GM23338 (cell line): Measurements from ENCODE around the gene C5orf24. TPM values are rescaled to one million over a fixed set of nuclear protein-coding genes. Genes with fewer than 3 reads are reported as not detected.

Experiments
- ATAC-seq: fragments of 200-7000 bp; cut with Tn5 transposase; 3 replicates; pipeline ENCODE4 v1.9.1; 2020
- DNase-seq: peaks from one replicate; pipeline ENCODE4 v3.0.0-alpha.2; 2015; ENCODE audit warnings: low spot score
- H2AFZ ChIP-seq: fragments of 200-600 bp; sonication (generic); 2 replicates; pipeline ENCODE4 v1.8.0; 2016; ENCODE audit warnings: antibody characterized with exemption, mild to moderate bottlenecking, moderate library complexity
- H3F3A ChIP-seq: fragments of 200-600 bp; sonication (generic); replicated peaks from 2 replicates; pipeline ENCODE4 v1.8.0; 2017; ENCODE audit warnings: antibody characterized with exemption, mixed run types, low read depth
- H3K27ac ChIP-seq: fragments of 200-600 bp; sonication (generic); 2 replicates; pipeline ENCODE4 v1.6.1; 2016; ENCODE audit warnings: low read depth
- H3K27me3 ChIP-seq: fragments of 200-600 bp; sonication (generic); 2 replicates; pipeline ENCODE4 v1.8.0; 2016; ENCODE audit warnings: mild to moderate bottlenecking, mixed run types, moderate library complexity; ENCODE audit not compliant: insufficient read depth
- H3K36me3 ChIP-seq: fragments of 200-600 bp; sonication (generic); 2 replicates; pipeline ENCODE4 v1.8.0; 2016; ENCODE audit warnings: mild to moderate bottlenecking; ENCODE audit not compliant: insufficient read depth
- H3K4me1 ChIP-seq: fragments of 200-600 bp; sonication (generic); 2 replicates; pipeline ENCODE4 v1.8.0; 2016; ENCODE audit warnings: mild to moderate bottlenecking, moderate library complexity; ENCODE audit not compliant: insufficient read depth
- H3K4me2 ChIP-seq: fragments of 200-600 bp; sonication (generic); 2 replicates; pipeline ENCODE4 v1.7.1; 2017; ENCODE audit warnings: mixed run types
- H3K4me3 ChIP-seq: fragments of 200-600 bp; sonication (generic); 2 replicates; pipeline ENCODE4 v1.6.1; 2016; ENCODE audit warnings: mixed run types
- H3K79me2 ChIP-seq: fragments of 200-600 bp; sonication (generic); replicated peaks from 2 replicates; pipeline ENCODE4 v1.8.0; 2017; ENCODE audit warnings: mild to moderate bottlenecking; ENCODE audit not compliant: insufficient read depth
- H3K9me2 ChIP-seq: fragments of 200-600 bp; sonication (generic); 2 replicates; pipeline ENCODE4 v1.8.0; 2017; ENCODE audit not compliant: insufficient read depth
- H4K20me1 ChIP-seq: fragments of 200-600 bp; sonication (generic); replicated peaks from 2 replicates; pipeline ENCODE4 v1.8.0; 2017; ENCODE audit warnings: mild to moderate bottlenecking; ENCODE audit not compliant: insufficient read depth
- H3K27ac Mint-ChIP-seq: 2 replicates; pipeline ENCODE4 v1.8.0; 2020; ENCODE audit warnings: inconsistent platforms, mild to moderate bottlenecking, moderate library complexity, mixed read lengths
- H3K27me3 Mint-ChIP-seq: 3 replicates; pipeline ENCODE4 v1.8.0; 2022; ENCODE audit warnings: low read depth, mild to moderate bottlenecking, moderate library complexity, mixed read lengths, inconsistent platforms; ENCODE audit not compliant: insufficient read depth, poor library complexity
- H3K36me3 Mint-ChIP-seq: 3 replicates; pipeline ENCODE4 v1.8.0; 2021; ENCODE audit warnings: low read depth, mild to moderate bottlenecking, inconsistent platforms, moderate library complexity, mixed read lengths
- H3K4me1 Mint-ChIP-seq: 3 replicates; pipeline ENCODE4 v1.8.0; 2020; ENCODE audit warnings: mild to moderate bottlenecking, inconsistent platforms, mixed read lengths
- H3K4me3 Mint-ChIP-seq: 3 replicates; pipeline ENCODE4 v1.8.0; 2021; ENCODE audit warnings: moderate library complexity, mild to moderate bottlenecking, inconsistent platforms, mixed read lengths
- H3K9me3 Mint-ChIP-seq: 3 replicates; pipeline ENCODE4 v1.8.0; 2020; ENCODE audit warnings: moderate library complexity, mild to moderate bottlenecking, inconsistent platforms, mixed read lengths
- CREB1 ChIP-seq: fragments of 250-450 bp; sonication (Bioruptor Pico); IDR thresholded peaks from 2 replicates; pipeline ENCODE4 v1.5.0; 2020; ENCODE audit warnings: low read depth, mild to moderate bottlenecking, moderate library complexity
- CTCF ChIP-seq, 2 experiments: fragments of 200-600 bp in 1 of 2; sonication (generic) in 1 of 2; conservative IDR thresholded peaks; 2 replicates each; pipeline versions ENCODE4 v1.5.1 to v1.6.1; 2016 to 2017; ENCODE audit warnings: antibody characterized with exemption in 2 of 2, low read depth in 2 of 2, mild to moderate bottlenecking in 2 of 2, moderate library complexity in 1 of 2
- ETS1 ChIP-seq: IDR thresholded peaks from 2 replicates; pipeline ENCODE4 v1.6.1; 2016; ENCODE audit warnings: antibody characterized with exemption
- EZH2 ChIP-seq: fragments of 200-600 bp; sonication (generic); IDR thresholded peaks from one replicate; pipeline ENCODE4 v1.8.0; 2017; ENCODE audit warnings: antibody characterized with exemption, mild to moderate bottlenecking, low read depth; ENCODE audit not compliant: unreplicated experiment
- EZH2phosphoT487 ChIP-seq: fragments of 200-600 bp; sonication (generic); IDR thresholded peaks from one replicate; pipeline ENCODE4 v1.8.1; 2018; ENCODE audit warnings: antibody characterized with exemption; ENCODE audit not compliant: unreplicated experiment
- JUNB ChIP-seq: IDR thresholded peaks from one replicate; pipeline ENCODE4 v1.6.1; 2016; ENCODE audit warnings: antibody characterized with exemption; ENCODE audit not compliant: unreplicated experiment
- NANOG ChIP-seq: IDR thresholded peaks from 2 replicates; pipeline ENCODE4 v1.6.1; 2016; ENCODE audit warnings: antibody characterized with exemption, borderline replicate concordance
- POLR2AphosphoS5 ChIP-seq: IDR thresholded peaks from 2 replicates; pipeline ENCODE4 v1.6.1; 2016; ENCODE audit warnings: antibody characterized with exemption, low read depth
- REST ChIP-seq: IDR thresholded peaks from one replicate; pipeline ENCODE4 v1.6.1; 2018; ENCODE audit warnings: antibody characterized with exemption; ENCODE audit not compliant: unreplicated experiment
- STAT1 ChIP-seq: IDR thresholded peaks from one replicate; pipeline ENCODE4 v1.6.1; 2016; ENCODE audit warnings: antibody characterized with exemption; ENCODE audit not compliant: unreplicated experiment
- ZNF114 ChIP-seq: fragments of 250-450 bp; sonication (Bioruptor Pico); IDR thresholded peaks from 2 replicates; pipeline ENCODE4 v1.5.0; 2020; ENCODE audit warnings: mild to moderate bottlenecking, moderate library complexity
- ZNF331 ChIP-seq: fragments of 250-450 bp; sonication (Bioruptor Pico); IDR thresholded peaks from 2 replicates; pipeline ENCODE4 v1.5.0; 2020; ENCODE audit warnings: low read depth, mild to moderate bottlenecking, moderate library complexity
- ZNF462 ChIP-seq: fragments of 250-450 bp; sonication (Bioruptor Pico); IDR thresholded peaks from 2 replicates; pipeline ENCODE4 v1.5.0; 2020; ENCODE audit warnings: mild to moderate bottlenecking, moderate library complexity
- polyA plus RNA-seq: library from polyadenylated mRNA; unstranded; fragments of >200 nt; fragmentation: Nextera tagmentation; extraction: Ambion mirVana; gene quantifications from 2 replicates; pipeline ENCODE4 v1.2.1, GENCODE V29; 2016
- total RNA-seq: library from RNA; depleted of rRNA; stranded (reverse); fragments of >200 nt; shearing (Covaris generic); gene quantifications from 2 replicates; pipeline ENCODE4 v1.2.3, GENCODE V29; 2014

Gene C5orf24
- total and polyA plus RNA-seq, 2 experiments from 2014 or later = 14.6 to 21.1 TPM

GRCh38 chr5:134878403-134878802 lies 32.6 kb downstream of the C5orf24 start:
- Mint-ChIP-seq H3K4me1 (peaks cover 14% of the 10 kb centered on the region), H3K27ac (no peak overlapping the region), H3K27me3 (peaks cover 14% of the 10 kb centered on the region), H3K4me3 (no peak overlapping the region), H3K9me3 (peaks cover 5% of the 10 kb centered on the region; the same call in 2 of the 3 replicates), H3K36me3 (peaks cover 5% of the 10 kb centered on the region)
- no peak overlapping the region for H2AFZ ChIP-seq
- no peak for ATAC-seq
- no peak overlapping the region for H3K27ac ChIP-seq
- peaks cover 27% of the 10 kb centered on the region for H3K79me2 ChIP-seq
- H3K4me3 ChIP-seq = no peak overlapping the region
- H3K36me3 ChIP-seq = no peaks in the 10 kb centered on the region
- H3K4me1 ChIP-seq = peaks cover 9% of the 10 kb centered on the region; the same call in 1 of the 2 replicates
- TF ChIP-seq EZH2phosphoT487 (no peak), NANOG (no peak), CREB1 (no peak), CTCF (conservative IDR thresholded peaks at IDR 0.05; ENCODE audit: low read depth in 2 of 2) (no peak), ZNF114 (CRISPR knock-in tag) (no peak), ZNF331 (CRISPR knock-in tag) (no peak), ETS1 (no peak), JUNB (no peak), POLR2AphosphoS5 (no peak), ZNF462 (CRISPR knock-in tag) (no peak), EZH2 (no peak), REST (no peak), STAT1 (no peak)
- no peak for DNase-seq
- H4K20me1 ChIP-seq = no peaks in the 10 kb centered on the region
- no peak overlapping the region for H3K4me2 ChIP-seq
- no peaks in the 10 kb centered on the region for H3K9me2 ChIP-seq
- 0 out of 2 replicates have a peak, but pooled peaks cover 6% of the 10 kb centered on the region for H3F3A ChIP-seq
- no peaks in the 10 kb centered on the region for H3K27me3 ChIP-seq
